ENCODE measurements around the gene SLC22A7. TPM values are rescaled to one million over a fixed set of nuclear protein-coding genes. Genes with fewer than 3 reads are reported as not detected.

The SLC22A7 gene
- polyA plus RNA-seq, 1 donor from 2014 or later = 2.3 TPM

DNA sequence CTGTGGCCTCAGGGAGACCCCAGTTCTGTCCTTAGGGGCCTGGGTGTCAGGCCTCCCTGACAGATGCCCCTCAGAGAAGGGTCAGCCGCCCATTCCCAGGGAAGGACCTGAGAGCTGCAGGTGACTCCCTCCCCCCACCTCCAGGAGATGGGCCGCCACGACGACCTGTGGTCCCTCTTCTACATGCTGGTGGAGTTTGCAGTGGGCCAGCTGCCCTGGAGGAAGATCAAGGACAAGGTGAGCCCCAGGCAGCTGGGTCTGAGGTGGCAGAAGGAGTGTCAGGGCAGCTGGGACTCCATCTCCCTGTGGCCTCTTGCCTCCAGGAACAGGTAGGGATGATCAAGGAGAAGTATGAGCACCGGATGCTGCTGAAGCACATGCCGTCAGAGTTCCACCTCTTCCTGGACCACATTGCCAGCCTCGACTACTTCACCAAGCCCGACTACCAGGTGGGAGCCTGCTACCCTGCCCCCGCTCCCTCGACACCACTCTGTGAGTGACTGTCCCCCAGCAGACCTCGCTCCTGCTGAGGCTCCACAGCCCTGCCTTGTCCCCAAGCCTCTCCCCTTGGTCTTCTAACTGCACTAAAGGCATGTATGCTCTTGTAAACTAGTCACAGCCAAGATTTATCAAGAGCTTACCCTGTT, 42.5 kb upstream of the SLC22A7 start:
- no peaks in the 10 kb centered on the region for H3K27me3 ChIP-seq (ENCODE audit: insufficient read depth, low read depth, low read length)
- no peak overlapping the region for H3K4me3 ChIP-seq (ENCODE audit: low read length)
- no peaks in the 10 kb centered on the region for H3K9me2 ChIP-seq (ENCODE audit: insufficient read depth, low read length)
- no peaks in the 10 kb centered on the region for H3K9me3 ChIP-seq (ENCODE audit: low read length)
- no peak overlapping the region for H3K9ac ChIP-seq (ENCODE audit: low read length)
- H3K4me2 ChIP-seq (ENCODE audit: low read length) = no peak overlapping the region
- no peaks in the 10 kb centered on the region for H3K79me2 ChIP-seq (replicated peaks; ENCODE audit: insufficient read depth, low read length)
- H2AFZ ChIP-seq (ENCODE audit: low read depth, low read length) = no peak overlapping the region
- H3K36me3 ChIP-seq (ENCODE audit: insufficient read depth, low read length) = peaks cover 13% of the 10 kb centered on the region
- H3F3A ChIP-seq (ENCODE audit: insufficient read depth, low read length, poor library complexity, severe bottlenecking) = no peaks in the 10 kb centered on the region
- H3K27ac ChIP-seq (ENCODE audit: low read length) = no peak overlapping the region
- H4K20me1 ChIP-seq (ENCODE audit: insufficient read depth) = no peaks in the 10 kb centered on the region
- no peak for TF ChIP-seq RAD21 (conservative IDR thresholded peaks at IDR 0.05)
- no peak for TF ChIP-seq EZH2 (IDR thresholded peaks at IDR 0.05; ENCODE audit: borderline replicate concordance, insufficient read depth, low read length, poor library complexity, severe bottlenecking)
- no peak for TF ChIP-seq SMC3 (conservative IDR thresholded peaks at IDR 0.05; ENCODE audit: poor library complexity)
- TF ChIP-seq POLR2AphosphoS5 (IDR thresholded peaks at IDR 0.05) = no peak
- no peak for TF ChIP-seq TAF1 (IDR thresholded peaks at IDR 0.05; ENCODE audit: low read depth)
- TF ChIP-seq, protein P1, sequence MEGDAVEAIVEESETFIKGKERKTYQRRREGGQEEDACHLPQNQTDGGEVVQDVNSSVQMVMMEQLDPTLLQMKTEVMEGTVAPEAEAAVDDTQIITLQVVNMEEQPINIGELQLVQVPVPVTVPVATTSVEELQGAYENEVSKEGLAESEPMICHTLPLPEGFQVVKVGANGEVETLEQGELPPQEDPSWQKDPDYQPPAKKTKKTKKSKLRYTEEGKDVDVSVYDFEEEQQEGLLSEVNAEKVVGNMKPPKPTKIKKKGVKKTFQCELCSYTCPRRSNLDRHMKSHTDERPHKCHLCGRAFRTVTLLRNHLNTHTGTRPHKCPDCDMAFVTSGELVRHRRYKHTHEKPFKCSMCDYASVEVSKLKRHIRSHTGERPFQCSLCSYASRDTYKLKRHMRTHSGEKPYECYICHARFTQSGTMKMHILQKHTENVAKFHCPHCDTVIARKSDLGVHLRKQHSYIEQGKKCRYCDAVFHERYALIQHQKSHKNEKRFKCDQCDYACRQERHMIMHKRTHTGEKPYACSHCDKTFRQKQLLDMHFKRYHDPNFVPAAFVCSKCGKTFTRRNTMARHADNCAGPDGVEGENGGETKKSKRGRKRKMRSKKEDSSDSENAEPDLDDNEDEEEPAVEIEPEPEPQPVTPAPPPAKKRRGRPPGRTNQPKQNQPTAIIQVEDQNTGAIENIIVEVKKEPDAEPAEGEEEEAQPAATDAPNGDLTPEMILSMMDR (IDR thresholded peaks at IDR 0.05; ENCODE audit: poor library complexity, severe bottlenecking) = no peak
- TF ChIP-seq, protein P2, sequence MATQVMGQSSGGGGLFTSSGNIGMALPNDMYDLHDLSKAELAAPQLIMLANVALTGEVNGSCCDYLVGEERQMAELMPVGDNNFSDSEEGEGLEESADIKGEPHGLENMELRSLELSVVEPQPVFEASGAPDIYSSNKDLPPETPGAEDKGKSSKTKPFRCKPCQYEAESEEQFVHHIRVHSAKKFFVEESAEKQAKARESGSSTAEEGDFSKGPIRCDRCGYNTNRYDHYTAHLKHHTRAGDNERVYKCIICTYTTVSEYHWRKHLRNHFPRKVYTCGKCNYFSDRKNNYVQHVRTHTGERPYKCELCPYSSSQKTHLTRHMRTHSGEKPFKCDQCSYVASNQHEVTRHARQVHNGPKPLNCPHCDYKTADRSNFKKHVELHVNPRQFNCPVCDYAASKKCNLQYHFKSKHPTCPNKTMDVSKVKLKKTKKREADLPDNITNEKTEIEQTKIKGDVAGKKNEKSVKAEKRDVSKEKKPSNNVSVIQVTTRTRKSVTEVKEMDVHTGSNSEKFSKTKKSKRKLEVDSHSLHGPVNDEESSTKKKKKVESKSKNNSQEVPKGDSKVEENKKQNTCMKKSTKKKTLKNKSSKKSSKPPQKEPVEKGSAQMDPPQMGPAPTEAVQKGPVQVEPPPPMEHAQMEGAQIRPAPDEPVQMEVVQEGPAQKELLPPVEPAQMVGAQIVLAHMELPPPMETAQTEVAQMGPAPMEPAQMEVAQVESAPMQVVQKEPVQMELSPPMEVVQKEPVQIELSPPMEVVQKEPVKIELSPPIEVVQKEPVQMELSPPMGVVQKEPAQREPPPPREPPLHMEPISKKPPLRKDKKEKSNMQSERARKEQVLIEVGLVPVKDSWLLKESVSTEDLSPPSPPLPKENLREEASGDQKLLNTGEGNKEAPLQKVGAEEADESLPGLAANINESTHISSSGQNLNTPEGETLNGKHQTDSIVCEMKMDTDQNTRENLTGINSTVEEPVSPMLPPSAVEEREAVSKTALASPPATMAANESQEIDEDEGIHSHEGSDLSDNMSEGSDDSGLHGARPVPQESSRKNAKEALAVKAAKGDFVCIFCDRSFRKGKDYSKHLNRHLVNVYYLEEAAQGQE (IDR thresholded peaks at IDR 0.05; ENCODE audit: borderline replicate concordance) = no peak

DNA sequence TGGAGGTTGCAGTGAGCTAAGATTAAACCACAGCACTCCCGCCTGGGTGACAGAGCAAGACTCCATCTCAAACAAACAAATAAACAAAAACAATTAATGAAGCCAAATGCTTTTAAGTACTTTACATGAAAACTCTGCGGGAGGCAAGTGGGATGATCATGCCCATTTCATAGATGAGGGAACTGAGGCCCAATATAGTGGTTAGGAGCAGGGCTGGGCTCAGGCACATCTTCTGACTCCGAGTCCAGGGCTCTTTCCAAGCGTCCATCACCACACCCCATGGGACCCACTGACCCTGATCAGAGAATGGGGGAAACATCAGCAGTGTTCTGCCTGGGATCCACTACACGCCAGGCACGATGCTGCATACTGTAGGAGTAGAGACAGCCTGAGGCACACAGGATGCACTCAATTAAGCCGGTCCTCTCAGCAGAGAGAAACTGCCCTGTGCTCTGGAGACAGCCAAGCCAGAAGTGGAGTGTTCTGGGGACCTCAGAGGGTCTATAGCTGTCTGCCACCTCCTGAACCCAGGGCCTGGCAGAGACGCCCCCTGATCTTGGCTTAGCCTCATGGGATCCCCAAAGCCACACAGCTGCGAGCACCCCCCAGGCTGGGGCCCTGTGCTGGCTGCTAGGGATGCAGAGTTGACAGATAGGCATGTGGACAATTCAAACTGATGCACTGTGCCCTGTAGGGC, 41.2 kb upstream of the SLC22A7 start:
- peaks cover 13% of the 10 kb centered on the region for H3K36me3 ChIP-seq (ENCODE audit: insufficient read depth, low read length)
- H3K79me2 ChIP-seq (replicated peaks; ENCODE audit: insufficient read depth, low read length) = no peaks in the 10 kb centered on the region
- H3K27ac ChIP-seq (ENCODE audit: low read length) = no peak overlapping the region
- no peaks in the 10 kb centered on the region for H3K27me3 ChIP-seq (ENCODE audit: insufficient read depth, low read depth, low read length)
- no peak overlapping the region for H3K4me2 ChIP-seq (ENCODE audit: low read length)
- no peaks in the 10 kb centered on the region for H3K9me3 ChIP-seq (ENCODE audit: low read length)
- no peak overlapping the region for H3K9ac ChIP-seq (ENCODE audit: low read length)
- H3K9me2 ChIP-seq (ENCODE audit: insufficient read depth, low read length) = no peaks in the 10 kb centered on the region
- no peaks in the 10 kb centered on the region for H4K20me1 ChIP-seq (ENCODE audit: insufficient read depth)
- no peaks in the 10 kb centered on the region for H3F3A ChIP-seq (ENCODE audit: insufficient read depth, low read length, poor library complexity, severe bottlenecking)
- H3K4me3 ChIP-seq (ENCODE audit: low read length) = no peak overlapping the region
- TF ChIP-seq EZH2 (IDR thresholded peaks at IDR 0.05; ENCODE audit: borderline replicate concordance, insufficient read depth, low read length, poor library complexity, severe bottlenecking) (no peak), MXI1 (conservative IDR thresholded peaks at IDR 0.05; ENCODE audit: poor library complexity, severe bottlenecking) (no peak)
- TF ChIP-seq, protein P2 (IDR thresholded peaks at IDR 0.05; ENCODE audit: borderline replicate concordance) = no peak
- H2AFZ ChIP-seq (ENCODE audit: low read depth, low read length) = no peak overlapping the region

Measured in neural cell (in vitro differentiated cells).